Activated CD4-positive, alpha-beta T cell treated with anti-CD3 and anti-CD28 coated beads for 36 hours (primary cell): ENCODE measurements around the gene EIF2AK2. TPM values are rescaled to one million over a fixed set of nuclear protein-coding genes. Genes with fewer than 3 reads are reported as not detected.

Source experiments
- ATAC-seq: fragments of 200-7000 bp; cut with Tn5 transposase; one replicate; pipeline ENCODE4 v1.10.0; 2021; ENCODE audit warnings: mild to moderate bottlenecking, moderate library complexity
- CTCF ChIA-PET: fragments of 350-600 bp; sonication (Branson Sonifier 250); formaldehyde crosslinking; loops from one replicate; lab custom pipeline; 2021; ENCODE audit warnings: antibody characterized with exemption; lab: Charles Lee
- POLR2A ChIA-PET: fragments of 350-600 bp; sonication (Branson Sonifier 250); formaldehyde crosslinking; loops from one replicate; lab custom pipeline; 2021; ENCODE audit warnings: antibody characterized with exemption, inconsistent platforms; lab: Charles Lee
- DNase-seq: peaks from one replicate; pipeline ENCODE4 v3.0.0-alpha.2; 2020
- H3K27ac Mint-ChIP-seq: one replicate; pipeline ENCODE4 v1.8.0; 2021; ENCODE audit warnings: mixed read lengths
- H3K27me3 Mint-ChIP-seq: one replicate; pipeline ENCODE4 v1.8.0; 2021; ENCODE audit warnings: mixed read lengths
- H3K36me3 Mint-ChIP-seq: one replicate; pipeline ENCODE4 v1.8.0; 2021; ENCODE audit warnings: low read depth, mixed read lengths
- H3K4me1 Mint-ChIP-seq: one replicate; pipeline ENCODE4 v1.8.0; 2021; ENCODE audit warnings: mixed read lengths
- H3K4me3 Mint-ChIP-seq: one replicate; pipeline ENCODE4 v1.8.0; 2021; ENCODE audit warnings: mild to moderate bottlenecking, moderate library complexity, mixed read lengths
- H3K9me3 Mint-ChIP-seq: one replicate; pipeline ENCODE4 v1.8.0; 2021; ENCODE audit warnings: low read depth, mixed read lengths
- intact Hi-C, 2 experiments: fragments of 100-400 bp; cut with DNase I in 1 of 2; cut with micrococcal nuclease in 1 of 2; formaldehyde crosslinking; loops; one replicate each; pipeline versions ENCODE4 v1.14.2 to v1.15.1; 2022 to 2024; cut with DNase I, micrococcal nuclease
- total RNA-seq, 2 experiments: library from RNA; stranded (reverse); gene quantifications; one replicate each; pipeline ENCODE4 v1.2.3, GENCODE V29; 2021

Gene EIF2AK2
- total RNA-seq, 2 experiments from 2014 or later = 66.4 to 70.6 TPM

DNA sequence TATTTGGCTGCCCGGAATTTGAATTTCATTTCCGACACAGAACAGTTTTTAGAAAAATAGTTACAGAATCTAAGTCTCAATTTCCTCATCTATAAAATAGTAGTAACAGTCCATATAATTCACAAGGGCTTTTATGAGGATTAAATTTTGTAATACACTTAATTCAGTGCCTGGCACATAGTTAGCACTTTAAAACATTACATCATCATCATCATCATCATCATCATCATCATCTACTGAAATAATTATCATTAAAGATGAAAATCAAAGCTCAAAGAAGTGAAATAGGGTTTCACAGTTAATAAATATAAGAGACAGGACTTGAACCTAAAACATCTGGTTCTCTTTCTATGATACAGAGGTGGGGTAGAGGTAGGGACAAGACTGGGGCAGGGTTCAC lies 85.8 kb downstream of the EIF2AK2 start:
- Mint-ChIP-seq H3K9me3 (no peaks in the 10 kb centered on the region), H3K27me3 (no peaks in the 10 kb centered on the region), H3K36me3 (peaks cover 25% of the 10 kb centered on the region), H3K4me1 (peaks cover 15% of the 10 kb centered on the region), H3K4me3 (no peak overlapping the region), H3K27ac (no peak overlapping the region)
- CTCF ChIA-PET = interaction anchor here (0.9 kb wide), 1 partner anchor 26 kb away, joined by 3 read pairs; no protein-coding TSS in a partner anchor
- ATAC-seq (no peak), DNase-seq (no peak)
- intact Hi-C loops = no loop called here
- POLR2A ChIA-PET = no interaction called here

DNA sequence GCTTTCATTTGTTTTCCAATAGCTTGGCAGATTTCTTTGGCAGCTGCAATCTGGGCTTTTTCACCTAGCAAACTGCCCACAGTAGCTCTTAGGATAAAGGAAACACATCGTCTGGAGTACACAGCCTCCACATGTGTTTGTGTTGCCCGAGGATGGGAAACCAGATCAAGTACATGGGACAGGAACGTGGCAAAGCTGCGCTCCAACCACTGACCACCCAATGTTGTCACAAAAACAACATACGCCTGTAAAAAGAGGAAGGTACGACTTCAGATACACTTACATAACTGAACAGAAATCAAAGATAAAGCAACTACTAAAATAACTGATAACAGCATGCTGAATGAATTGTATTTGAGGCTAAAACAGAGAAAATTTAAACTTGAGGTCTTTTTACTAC lies 88.1 kb downstream of the EIF2AK2 start:
- ChIA-PET POLR2A (no interaction called here), CTCF (interaction anchor here (1.2 to 1.7 kb wide), 2 partner anchors 14 to 154 kb away, joined by 3 to 4 read pairs; no protein-coding TSS in a partner anchor)
- peaks cover 16% of the 10 kb centered on the region for H3K36me3 Mint-ChIP-seq
- no peaks in the 10 kb centered on the region for H3K9me3 Mint-ChIP-seq
- no peak overlapping the region for H3K27ac Mint-ChIP-seq
- no peaks in the 10 kb centered on the region for H3K27me3 Mint-ChIP-seq
- intact Hi-C loops = no loop called here
- no peak overlapping the region for H3K4me3 Mint-ChIP-seq
- ATAC-seq = no peak
- no peak for DNase-seq
- peaks cover 11% of the 10 kb centered on the region for H3K4me1 Mint-ChIP-seq

DNA sequence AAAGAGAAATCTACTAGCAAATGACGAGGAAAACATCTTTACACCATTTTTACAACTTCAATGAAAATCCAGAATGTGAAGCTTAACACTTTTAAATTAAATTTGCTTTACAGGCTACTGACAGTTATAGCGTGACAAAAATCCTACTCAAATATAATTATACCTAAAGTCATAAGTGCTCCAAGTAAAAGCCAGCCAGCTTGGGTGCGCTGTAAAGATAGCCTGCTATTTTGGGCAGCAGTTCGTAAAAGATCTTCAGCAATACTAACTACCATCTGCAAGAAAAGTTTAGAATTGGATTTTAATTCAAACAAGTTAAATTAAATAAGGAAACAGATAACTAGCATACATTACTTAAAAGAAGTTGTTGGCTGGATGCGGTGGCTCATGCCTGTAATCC lies 95.0 kb downstream of the EIF2AK2 start:
- ChIA-PET POLR2A (no interaction called here), CTCF (no interaction called here)
- no peak for ATAC-seq
- H3K4me1 Mint-ChIP-seq = peaks cover 4% of the 10 kb centered on the region
- H3K9me3 Mint-ChIP-seq = no peaks in the 10 kb centered on the region
- intact Hi-C loops = no loop called here
- DNase-seq = no peak
- no peak overlapping the region for H3K27ac Mint-ChIP-seq
- H3K27me3 Mint-ChIP-seq = no peaks in the 10 kb centered on the region
- peaks cover 29% of the 10 kb centered on the region for H3K36me3 Mint-ChIP-seq
- no peak overlapping the region for H3K4me3 Mint-ChIP-seq

DNA sequence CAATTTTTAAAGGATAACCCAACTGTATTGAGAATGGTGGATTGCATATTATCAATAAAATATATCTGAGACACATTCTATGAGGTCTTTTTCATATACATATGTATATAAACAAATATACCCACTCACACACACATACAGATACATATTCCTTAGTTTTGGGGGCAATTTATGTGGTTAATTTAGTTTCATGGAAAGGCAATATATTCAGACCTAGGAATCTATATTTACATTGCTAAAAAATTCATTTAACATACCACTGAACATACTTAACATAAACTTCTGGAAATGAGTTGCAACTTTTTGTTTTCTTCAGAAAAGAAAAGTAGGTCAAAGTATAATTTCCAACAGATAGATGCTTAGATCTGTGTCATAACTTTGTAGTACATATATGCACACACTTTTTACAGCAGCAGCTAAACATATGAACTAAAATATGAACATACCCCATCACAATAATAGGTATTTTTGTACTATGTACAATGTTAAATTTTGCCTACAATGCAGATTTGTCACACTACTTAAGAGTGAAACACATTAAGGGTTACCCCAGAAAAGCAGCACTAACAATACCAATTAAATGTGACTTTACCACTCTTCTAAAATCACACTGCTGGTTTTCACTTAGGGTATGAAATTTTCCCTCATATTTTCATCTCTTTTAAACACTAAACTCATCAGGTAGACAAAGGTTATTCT lies 95.6 kb downstream of the EIF2AK2 start:
- Mint-ChIP-seq H3K27ac (no peak overlapping the region), H3K4me1 (peaks cover 4% of the 10 kb centered on the region), H3K27me3 (no peaks in the 10 kb centered on the region), H3K4me3 (no peak overlapping the region), H3K36me3 (peaks cover 32% of the 10 kb centered on the region), H3K9me3 (no peaks in the 10 kb centered on the region)
- CTCF ChIA-PET = no interaction called here
- ATAC-seq = no peak
- no peak for DNase-seq
- POLR2A ChIA-PET = no interaction called here
- intact Hi-C loops = no loop called here

DNA sequence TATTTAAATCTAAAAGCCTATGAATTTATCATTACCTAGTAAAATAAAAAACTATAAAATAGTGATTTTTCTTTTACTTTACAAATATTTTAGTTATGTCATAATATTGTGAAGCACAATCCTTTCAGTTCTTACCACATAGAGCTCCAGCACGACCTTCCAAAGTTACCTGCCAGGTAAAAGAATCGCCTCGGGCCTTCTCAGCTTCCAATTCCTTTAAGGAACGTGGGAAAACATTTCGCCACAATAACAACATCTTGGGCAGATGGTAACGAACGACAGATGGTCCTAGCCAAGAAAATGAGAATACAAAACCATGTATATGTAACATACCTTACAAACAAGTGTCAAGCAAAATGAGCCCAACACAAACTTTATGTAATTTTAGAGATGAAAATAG lies 96.3 kb downstream of the EIF2AK2 start:
- Mint-ChIP-seq H3K9me3 (no peaks in the 10 kb centered on the region), H3K27ac (no peak overlapping the region), H3K4me3 (no peak overlapping the region), H3K27me3 (no peaks in the 10 kb centered on the region), H3K4me1 (peaks cover 4% of the 10 kb centered on the region), H3K36me3 (peaks cover 30% of the 10 kb centered on the region)
- intact Hi-C loops = no loop called here
- DNase-seq = no peak
- POLR2A ChIA-PET = no interaction called here
- no peak for ATAC-seq
- CTCF ChIA-PET = interaction anchor here (0.6 kb wide), 1 partner anchor 12 kb away, joined by 3 read pairs; no protein-coding TSS in a partner anchor

DNA sequence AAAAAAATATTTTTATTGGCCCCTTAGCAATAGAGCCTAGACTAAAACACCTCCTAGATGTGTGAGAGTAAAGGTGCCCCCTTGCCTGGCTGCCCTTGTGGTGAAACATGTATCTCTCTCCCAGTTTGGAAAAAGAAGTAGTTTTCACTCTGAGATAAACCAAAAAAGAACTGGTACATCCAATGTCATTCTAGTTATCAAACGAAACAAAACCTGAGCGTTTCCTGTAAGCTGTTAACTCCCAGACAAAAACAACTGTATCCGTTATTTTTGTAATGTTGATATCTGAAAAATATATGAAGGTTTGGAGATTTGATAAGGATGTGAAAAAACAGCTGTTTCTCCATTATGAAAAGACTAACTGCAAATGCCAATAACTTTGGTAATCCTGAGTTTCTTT lies 96.9 kb downstream of the EIF2AK2 start:
- intact Hi-C loops = no loop called here
- Mint-ChIP-seq H3K4me3 (no peak overlapping the region), H3K36me3 (peaks cover 30% of the 10 kb centered on the region), H3K27ac (no peak overlapping the region), H3K27me3 (no peaks in the 10 kb centered on the region), H3K4me1 (peaks cover 4% of the 10 kb centered on the region), H3K9me3 (no peaks in the 10 kb centered on the region)
- no peak for DNase-seq
- ChIA-PET CTCF (interaction anchor here (0.6 kb wide), 1 partner anchor 13 kb away, joined by 3 read pairs; no protein-coding TSS in a partner anchor), POLR2A (no interaction called here)
- no peak for ATAC-seq

DNA sequence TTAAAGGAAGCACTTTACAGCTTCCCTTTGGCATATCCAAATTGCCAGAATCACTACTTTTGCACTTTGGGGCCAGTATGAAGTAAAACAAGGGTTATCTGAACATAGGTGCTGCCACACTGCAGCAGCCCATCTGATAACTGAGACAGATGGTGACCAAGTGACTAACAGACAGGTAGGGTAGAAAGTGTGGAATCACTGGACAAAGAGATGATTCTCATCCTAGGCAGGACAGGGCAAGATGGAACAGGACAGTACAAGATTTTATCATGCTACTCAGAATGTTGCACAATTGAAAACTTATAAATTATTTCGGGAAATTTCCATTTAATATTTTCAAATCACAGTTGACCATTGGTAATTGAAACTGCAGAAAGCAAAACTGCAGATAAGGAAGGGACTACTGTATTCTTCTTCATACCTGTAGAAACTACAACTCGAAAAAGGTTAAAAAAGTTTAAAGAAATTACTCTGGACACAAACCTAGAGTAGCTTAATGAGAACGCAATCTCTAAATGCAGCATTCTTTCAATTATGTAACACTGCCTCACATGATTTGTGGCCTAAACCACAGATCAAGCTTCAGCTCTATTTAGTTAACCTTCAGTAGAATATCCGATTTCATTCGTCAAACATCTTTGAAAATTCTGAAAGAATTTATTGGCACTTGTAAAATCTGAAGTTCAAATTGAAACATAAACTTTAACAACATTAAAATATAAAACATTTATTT lies 104.0 kb downstream of the EIF2AK2 start:
- intact Hi-C loops = no loop called here
- ChIA-PET CTCF (interaction anchor here (0.6 to 1.0 kb wide), 2 partner anchors 10 to 900 kb away, joined by 3 read pairs; no protein-coding TSS in a partner anchor), POLR2A (no interaction called here)
- H3K36me3 Mint-ChIP-seq = peaks cover 34% of the 10 kb centered on the region
- ATAC-seq (no peak), DNase-seq (no peak)
- no peaks in the 10 kb centered on the region for H3K27me3 Mint-ChIP-seq
- no peak overlapping the region for H3K4me3 Mint-ChIP-seq
- no peak overlapping the region for H3K27ac Mint-ChIP-seq
- H3K4me1 Mint-ChIP-seq = no peaks in the 10 kb centered on the region
- H3K9me3 Mint-ChIP-seq = no peaks in the 10 kb centered on the region

Other genes with a start within 250 kb of the EIF2AK2 start
- 10 to 100 TPM; 27.7 to 32.0 TPM for gene STRN, start 190.4 kb downstream of the EIF2AK2 start, total RNA-seq
- gene HEATR5B, start 72.6 kb downstream of the EIF2AK2 start, total RNA-seq = 10 to 100 TPM; 15.2 TPM
- 10 to 100 TPM in 1 of 2 experiments, 1 to 10 TPM in 1; 9.6 to 10.0 TPM for gene GPATCH11, start 72.5 kb downstream of the EIF2AK2 start, total RNA-seq
- gene SULT6B1, start 31.7 kb upstream of the EIF2AK2 start, total RNA-seq = not detected
- 10 to 100 TPM; 46.6 to 49.8 TPM for gene CEBPZOS, start 39.5 kb upstream of the EIF2AK2 start, total RNA-seq
- 100 to 1,000 TPM in 1 of 2 experiments, 10 to 100 TPM in 1; 81.8 to 107 TPM for gene CEBPZ, start 74.6 kb upstream of the EIF2AK2 start, total RNA-seq
- 10 to 100 TPM; 20.8 to 22.9 TPM for gene NDUFAF7, start 74.7 kb upstream of the EIF2AK2 start, total RNA-seq
- 10 to 100 TPM; 17.4 to 22.8 TPM for gene PRKD3, start 167.9 kb upstream of the EIF2AK2 start, total RNA-seq
- under 1 TPM; 0.51 to 0.64 TPM for gene QPCT, start 187.7 kb upstream of the EIF2AK2 start, total RNA-seq